RPMI7951 (cell line): ENCODE data around the gene CSDE1. TPM values are rescaled to one million over a fixed set of nuclear protein-coding genes. Genes with fewer than 3 reads are reported as not detected.

Source experiments
- DNase-seq: peaks from one replicate; pipeline ENCODE4 v3.0.0-alpha.2; 2012; ENCODE audit warnings: low read depth
- total RNA-seq: library from RNA; depleted of rRNA; stranded (reverse); fragments of >200 nt; shearing (Covaris generic); gene quantifications from 2 replicates; pipeline ENCODE4 v1.2.3, GENCODE V29; 2014

CSDE1 gene
- total RNA-seq, 1 experiment from 2014 or later: 465 TPM

DNA sequence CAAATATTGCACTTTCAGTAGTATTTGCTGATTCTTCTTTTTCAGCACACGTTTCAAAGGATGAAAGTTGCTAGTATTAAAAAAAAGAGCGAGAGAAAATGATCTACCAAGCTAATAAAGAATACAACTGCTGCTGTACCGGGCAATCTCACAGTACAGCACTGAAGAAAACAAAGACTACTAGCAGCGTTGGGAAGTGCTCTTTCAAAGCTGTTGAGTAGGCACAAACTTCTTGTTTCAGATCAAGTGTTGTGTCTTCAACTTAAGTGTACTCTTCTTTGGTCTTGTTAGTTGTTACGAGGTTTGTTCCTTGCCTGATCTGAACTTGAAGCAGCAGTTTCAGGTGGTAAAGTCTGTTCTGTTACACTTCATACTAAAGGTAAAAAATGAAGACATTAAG lies 7.9 kb downstream of the CSDE1 start:
- no peak for DNase-seq

DNA sequence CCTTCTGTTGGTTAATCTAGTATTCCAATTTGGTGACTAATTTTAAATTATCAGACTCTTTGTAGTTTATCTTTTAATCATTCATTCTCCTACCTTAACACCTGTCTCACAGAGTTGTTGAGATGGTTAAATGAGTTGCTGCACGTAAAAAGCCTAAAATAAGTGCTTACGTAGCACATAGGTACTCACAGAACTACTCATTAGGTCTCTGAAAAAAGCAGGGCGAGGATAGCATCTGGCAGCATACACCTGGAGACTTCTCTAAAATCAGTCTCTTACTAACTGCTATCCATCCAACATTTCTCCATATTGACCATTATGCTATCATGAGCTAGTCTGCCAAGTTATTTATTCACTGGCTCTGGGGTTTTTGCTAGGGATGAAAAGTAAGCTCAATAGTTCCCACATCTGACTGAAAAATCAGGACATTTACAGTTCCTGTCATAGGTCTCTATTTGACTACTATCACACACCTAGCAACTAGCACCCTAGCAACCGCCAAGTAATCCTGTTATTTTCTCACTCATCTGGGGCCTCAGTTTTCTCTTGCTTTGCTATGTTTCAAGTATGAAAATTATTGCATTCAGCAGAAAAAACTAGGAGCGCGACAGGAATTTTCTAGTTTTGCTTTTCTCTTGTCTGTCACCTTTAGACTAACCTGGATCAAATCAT lies 11.2 kb downstream of the CSDE1 start:
- no peak for DNase-seq

GRCh38 chr1:114745291-114745690 lies 12.5 kb downstream of the CSDE1 start:
- no peak for DNase-seq

- DNase-seq: no peak
Observed at GRCh38 chr1:114741963-114742746, 15.6 kb downstream of the CSDE1 start.

GRCh38 chr1:114740331-114740730 lies 17.5 kb downstream of the CSDE1 start:
- DNase-seq: no peak

DNA sequence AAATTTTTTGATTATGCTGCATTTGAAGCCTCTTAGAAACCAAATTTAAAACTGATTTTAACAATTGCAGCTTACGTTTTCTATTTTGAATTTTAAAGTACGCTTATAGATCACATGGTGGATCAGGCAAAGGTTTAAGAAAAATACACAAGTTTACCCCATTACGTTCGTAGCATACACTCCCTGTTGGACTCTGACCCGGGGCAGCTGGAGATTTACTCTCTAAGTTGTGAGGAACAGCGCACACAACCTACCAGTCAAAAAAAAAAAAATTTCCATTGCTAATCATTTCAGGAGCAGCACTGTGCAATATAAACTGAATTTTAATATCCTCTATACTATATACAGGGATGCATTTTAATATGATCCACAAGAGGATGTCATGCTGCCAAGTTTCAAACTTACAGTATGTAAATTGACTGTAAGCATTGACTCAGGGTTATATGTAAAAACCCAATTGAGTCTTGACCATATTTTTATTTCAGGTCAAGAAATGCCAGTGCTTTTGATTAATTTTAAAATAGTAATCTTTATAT lies 20.4 kb downstream of the CSDE1 start:
- no peak for DNase-seq

DNA sequence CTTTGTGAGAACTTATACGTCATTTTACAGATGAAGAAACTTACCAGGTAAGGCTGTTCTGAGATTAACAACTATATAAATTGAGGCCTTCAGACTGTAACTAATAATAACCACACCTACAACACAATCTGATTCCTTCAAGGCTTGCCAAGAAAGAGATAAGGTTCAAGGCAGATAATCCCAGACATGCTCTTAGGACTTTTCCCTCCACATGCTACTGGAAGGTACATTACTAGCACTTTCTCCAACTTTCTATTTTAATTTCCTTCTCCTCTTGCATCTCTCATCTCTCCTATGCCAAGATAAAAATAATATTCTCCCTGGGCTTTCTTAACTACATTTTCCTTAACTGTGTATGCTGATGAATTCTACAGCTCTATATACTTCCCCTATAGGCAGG lies 22.3 kb downstream of the CSDE1 start:
- DNase-seq: no peak

GRCh38 chr1:114729782-114730181 lies 28.0 kb downstream of the CSDE1 start:
- DNase-seq: no peak

- DNase-seq: no peak
Observed at GRCh38 chr1:114728553-114728952, 29.2 kb downstream of the CSDE1 start.

DNA sequence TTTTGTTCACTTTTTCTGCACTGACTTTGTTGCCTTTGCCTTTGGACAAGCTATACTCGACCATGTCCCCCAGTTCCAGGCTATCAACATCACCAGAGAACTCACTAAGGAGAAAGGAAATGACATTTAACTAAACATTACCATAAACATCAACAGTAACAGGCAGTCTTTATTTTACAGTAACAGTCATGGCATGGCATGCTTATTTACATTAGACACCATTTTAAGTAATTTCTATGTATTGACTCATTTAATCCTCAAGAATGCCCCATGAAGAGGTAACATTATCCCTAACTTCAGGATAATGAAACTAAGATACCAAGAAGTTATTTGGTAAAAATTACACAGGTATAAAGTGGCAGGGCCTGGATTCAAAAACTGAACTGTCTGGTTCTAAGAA lies 32.6 kb downstream of the CSDE1 start:
- no peak for DNase-seq

GRCh38 chr1:114723915-114724314 lies 33.9 kb downstream of the CSDE1 start:
- no peak for DNase-seq

DNA sequence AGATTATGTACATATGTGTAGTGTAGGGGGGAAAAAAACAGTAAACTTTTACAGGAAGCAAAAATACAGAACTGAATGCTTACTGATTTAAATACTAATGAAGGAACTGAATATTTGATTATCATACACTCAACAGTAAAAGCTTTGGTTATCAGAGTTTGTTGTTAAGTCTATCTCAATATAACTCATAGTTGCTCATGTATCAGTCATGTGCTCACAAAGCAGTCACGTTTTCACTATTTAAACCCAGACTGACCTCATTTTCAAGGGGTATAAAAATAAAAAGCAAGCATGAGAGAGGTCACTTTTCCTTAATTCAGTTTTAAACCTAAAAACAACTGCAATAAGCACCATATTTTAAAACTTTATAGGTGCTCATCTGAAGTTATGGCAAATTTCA lies 34.3 kb downstream of the CSDE1 start:
- DNase-seq: no peak

- DNase-seq: no peak
Observed at GRCh38 chr1:114720492-114720891, 37.3 kb downstream of the CSDE1 start.

GRCh38 chr1:114719424-114719787 lies 38.4 kb downstream of the CSDE1 start:
- no peak for DNase-seq

DNA sequence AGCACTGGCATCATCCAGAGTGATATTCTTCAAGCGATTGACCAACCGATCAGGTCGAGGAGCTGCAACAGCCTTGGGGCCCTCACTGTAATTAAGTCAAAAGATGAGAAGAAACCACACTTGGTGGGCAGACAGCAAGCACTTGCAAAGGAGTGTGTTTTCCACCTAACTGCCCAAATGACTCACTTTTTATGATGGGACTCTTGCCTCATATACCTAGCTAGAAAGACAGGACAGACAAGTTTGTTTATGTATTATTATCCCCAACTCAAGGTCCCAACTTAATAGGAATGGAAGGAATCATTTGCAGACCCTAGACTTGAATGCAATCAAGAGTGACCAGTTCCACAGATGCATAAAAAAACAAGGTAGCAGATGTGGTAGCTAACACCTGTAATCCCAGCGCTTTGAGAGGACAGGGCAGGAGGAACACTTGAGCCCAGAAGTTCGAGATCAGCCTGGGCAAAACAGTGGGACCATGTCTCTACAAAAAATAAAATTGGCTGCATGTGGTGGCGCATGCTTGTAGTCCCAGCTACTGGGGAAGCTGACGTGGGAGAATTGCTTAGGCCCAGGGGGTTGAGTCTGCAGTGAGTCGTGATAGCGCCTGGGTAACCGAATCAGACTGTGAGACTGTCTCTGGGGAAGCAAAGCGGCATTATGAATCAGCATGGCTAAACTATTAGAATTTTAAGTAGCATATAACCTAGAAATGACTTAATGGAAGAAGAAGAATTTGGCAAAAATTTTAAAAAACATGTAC lies 38.9 kb downstream of the CSDE1 start:
- peak; percentile 9 for DNase-seq

DNA sequence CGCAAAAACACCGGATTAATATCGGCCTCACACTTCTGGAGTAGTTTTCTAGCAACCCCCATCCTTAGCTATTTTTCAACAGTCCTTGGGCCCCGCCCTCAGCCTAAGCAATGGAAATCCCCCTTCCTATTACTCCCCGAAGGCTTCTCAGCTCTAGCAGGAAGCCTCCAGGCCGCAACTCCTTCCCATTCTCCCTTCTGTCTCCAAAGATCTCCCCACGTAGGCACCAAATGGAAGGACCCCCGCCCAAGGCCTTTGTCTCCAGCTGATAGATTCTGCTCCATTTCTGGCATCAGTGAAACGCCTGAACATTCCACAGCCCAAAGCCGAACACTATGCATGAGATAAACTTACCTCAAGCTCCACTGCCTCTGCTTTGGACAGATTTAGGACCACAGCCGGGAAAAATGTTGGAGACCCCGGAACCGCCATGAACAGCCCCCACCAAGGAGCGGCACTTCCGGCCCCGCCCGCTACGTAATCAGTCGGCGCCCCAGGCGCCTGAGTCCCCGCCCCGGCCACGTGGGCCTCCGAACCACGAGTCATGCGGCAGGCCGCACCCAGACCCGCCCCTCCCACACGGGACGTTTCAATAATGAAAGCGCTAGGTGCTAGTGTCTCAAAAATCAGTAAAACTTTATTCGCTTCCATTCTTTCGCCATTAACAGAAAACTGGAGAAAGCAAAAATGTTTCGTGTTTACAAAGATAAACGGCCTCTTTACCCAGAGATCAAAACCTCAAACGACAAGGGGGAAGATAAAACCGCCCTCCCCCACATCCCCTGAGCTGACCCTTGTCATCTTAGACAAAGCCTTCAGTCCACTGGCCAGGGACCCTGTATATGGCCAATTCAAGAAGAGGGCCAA lies 41.2 kb downstream of the CSDE1 start, which contains the start of gene NRAS:
TSS of gene NRAS (minus strand) at position 468 of the 867 bp plus-strand sequence. CDS start 611 bp downstream, outside the sequence.
- DNase-seq: peak; percentile 90

DNA sequence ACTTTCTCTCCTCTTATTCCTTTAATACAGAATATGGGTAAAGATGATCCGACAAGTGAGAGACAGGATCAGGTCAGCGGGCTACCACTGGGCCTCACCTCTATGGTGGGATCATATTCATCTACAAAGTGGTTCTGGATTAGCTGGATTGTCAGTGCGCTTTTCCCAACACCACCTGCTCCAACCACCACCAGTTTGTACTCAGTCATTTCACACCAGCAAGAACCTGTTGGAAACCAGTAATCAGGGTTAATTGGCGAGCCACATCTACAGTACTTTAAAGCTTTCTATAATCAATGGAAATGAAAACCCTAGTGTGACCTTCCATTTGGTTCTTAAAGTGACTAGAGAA lies 41.9 kb downstream of the CSDE1 start:
- no peak for DNase-seq

- DNase-seq: no peak
Observed at GRCh38 chr1:114712977-114713376, 44.8 kb downstream of the CSDE1 start.

DNA sequence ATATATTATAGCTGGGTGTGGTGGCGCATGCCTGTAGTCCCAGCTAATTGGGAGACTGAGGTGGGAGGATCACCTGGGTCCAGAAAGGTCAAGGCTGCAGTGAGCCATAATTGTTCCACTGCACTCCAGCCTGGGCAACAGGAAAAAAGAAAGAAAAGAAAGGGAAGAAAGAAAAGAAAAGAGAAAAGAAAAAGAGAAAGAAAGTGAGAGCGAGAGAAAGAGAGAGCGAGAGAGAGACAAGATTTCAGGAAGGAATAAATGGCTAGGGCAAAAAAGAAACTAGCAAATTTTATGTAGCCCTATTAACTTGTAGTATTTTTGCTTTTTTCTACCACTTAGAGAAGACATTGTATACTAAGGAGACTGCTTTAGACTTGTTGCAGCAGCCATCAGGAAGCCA lies 47.4 kb downstream of the CSDE1 start:
- DNase-seq: no peak

GRCh38 chr1:114707604-114708003 lies 50.2 kb downstream of the CSDE1 start:
- no peak for DNase-seq

DNA sequence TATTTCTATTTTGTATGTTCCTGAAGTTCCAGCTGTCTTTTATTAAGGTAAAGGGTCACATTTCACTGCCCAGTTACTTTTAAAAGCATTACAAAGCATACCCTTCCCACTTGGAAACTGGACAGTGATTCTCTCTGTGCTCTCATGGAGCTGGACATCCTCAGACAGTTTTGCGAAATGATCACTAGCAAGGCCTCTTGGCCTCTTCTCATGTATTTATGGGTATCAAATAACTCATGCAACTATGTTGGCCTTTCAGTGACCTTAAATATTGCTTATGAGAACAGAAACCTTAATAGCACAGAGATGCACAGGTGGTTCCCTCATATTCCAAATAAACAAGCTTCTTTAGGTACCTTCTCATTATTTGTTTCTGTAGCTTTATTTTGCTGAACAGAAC lies 54.5 kb downstream of the CSDE1 start:
- no peak for DNase-seq

GRCh38 chr1:114702737-114703136 lies 55.0 kb downstream of the CSDE1 start:
- DNase-seq: no peak
